GM19025 (cell line): ENCODE data around the gene UPF3B.
A peak's percentile ranks its signal among the peaks of the same experiment; 100 is the strongest.
"Not testable (repeated sequence)": the region's sequence is repeated elsewhere in the genome, so short reads cannot be mapped to it uniquely, and the experiment has no call there.

ENCODE experiments used
- ATAC-seq: cut with Tn5 transposase; IDR thresholded peaks from one replicate; pipeline ENCODE4 v1.9.1; 2021; ENCODE audit warnings: mild to moderate bottlenecking, low read depth, moderate library complexity; ENCODE audit not compliant: unreplicated experiment

Gene UPF3B

GRCh38 chrX:119828446-119828845 lies 24.3 kb downstream of the UPF3B start:
- ATAC-seq = no peak

- no peak for ATAC-seq
Observed at GRCh38 chrX:119826399-119826959, 26.3 kb downstream of the UPF3B start.

GRCh38 chrX:119824221-119824620 lies 28.5 kb downstream of the UPF3B start:
- ATAC-seq = not testable (repeated sequence)

- ATAC-seq = peak; percentile 87
Observed at GRCh38 chrX:119821703-119822102, 31.1 kb downstream of the UPF3B start.

GRCh38 chrX:119817130-119817690 lies 35.6 kb downstream of the UPF3B start:
- no peak for ATAC-seq

GRCh38 chrX:119816300-119816699 lies 36.5 kb downstream of the UPF3B start:
- no peak for ATAC-seq

GRCh38 chrX:119809185-119809666 lies 43.5 kb downstream of the UPF3B start:
- ATAC-seq = no peak

GRCh38 chrX:119808461-119808860 lies 44.3 kb downstream of the UPF3B start:
- ATAC-seq = not testable (repeated sequence)

- no peak for ATAC-seq
Observed at GRCh38 chrX:119802546-119802945, 50.2 kb downstream of the UPF3B start.

- no peak for ATAC-seq
Observed at GRCh38 chrX:119801253-119802221, 51.2 kb downstream of the UPF3B start.

GRCh38 chrX:119791437-119792231 lies 61.1 kb downstream of the UPF3B start, which contains the start of gene RPL39:
RPL39 (minus strand) TSS chrX:119791630; CDS start chrX:119791576, 54 bp downstream.
- ATAC-seq = peak; percentile 90

- peak; percentile 19 for ATAC-seq
Observed at GRCh38 chrX:119790977-119791436, 61.8 kb downstream of the UPF3B start.

GRCh38 chrX:119784747-119785446 lies 67.9 kb downstream of the UPF3B start:
- ATAC-seq = no peak
